Measurements from ENCODE around the gene SLC37A1.

GRCh38 chr21:42493109-42494060 lies 20.3 kb upstream of the SLC37A1 start:
- TF ChIP-seq POLR2A (IDR thresholded peaks at IDR 0.05): no peak
- no peak for TF ChIP-seq CTCF (IDR thresholded peaks at IDR 0.05)
